D341Med (cell line): ENCODE measurements around the gene FZD7.

Experiments used
- DNase-seq: peaks from one replicate; pipeline ENCODE4 v3.0.0; 2012; ENCODE audit warnings: low spot score

Gene FZD7

GRCh38 chr2:202014318-202014717 lies 19.3 kb upstream of the FZD7 start:
- no peak for DNase-seq

- DNase-seq = no peak
Measured at GRCh38 chr2:202014759-202015211, 18.9 kb upstream of the FZD7 start.

GRCh38 chr2:202015471-202015870 lies 18.2 kb upstream of the FZD7 start:
- DNase-seq = no peak

GRCh38 chr2:202016579-202017227 lies 17.0 kb upstream of the FZD7 start:
- no peak for DNase-seq

GRCh38 chr2:202017940-202018339 lies 15.7 kb upstream of the FZD7 start:
- DNase-seq = no peak

GRCh38 chr2:202018950-202019349 lies 14.7 kb upstream of the FZD7 start:
- DNase-seq = no peak

- DNase-seq = no peak
Measured at GRCh38 chr2:202019689-202020450, 13.8 kb upstream of the FZD7 start.

- DNase-seq = no peak
Measured at GRCh38 chr2:202022755-202023154, 10.9 kb upstream of the FZD7 start.

GRCh38 chr2:202023198-202023903 lies 10.3 kb upstream of the FZD7 start:
- DNase-seq = peak; percentile 67

- no peak for DNase-seq
Measured at GRCh38 chr2:202023904-202024266, 9.8 kb upstream of the FZD7 start.

GRCh38 chr2:202024871-202025270 lies 8.8 kb upstream of the FZD7 start:
- no peak for DNase-seq

GRCh38 chr2:202025816-202026215 lies 7.8 kb upstream of the FZD7 start:
- no peak for DNase-seq

GRCh38 chr2:202026507-202026906 lies 7.1 kb upstream of the FZD7 start:
- DNase-seq = no peak

- no peak for DNase-seq
Measured at GRCh38 chr2:202030691-202031090, 3.0 kb upstream of the FZD7 start.

- DNase-seq = no peak
Measured at GRCh38 chr2:202031246-202031951, 2.3 kb upstream of the FZD7 start.

- peak; percentile 73 for DNase-seq
Measured at GRCh38 chr2:202032846-202033316, 774 bp upstream of the FZD7 start.

GRCh38 chr2:202034249-202035088 lies 814 bp downstream of the FZD7 start:
- peak; percentile 55 for DNase-seq

GRCh38 chr2:202035089-202035940 lies 1.7 kb downstream of the FZD7 start:
- DNase-seq = peak; percentile 59

- DNase-seq = no peak
Measured at GRCh38 chr2:202035941-202036372, 2.3 kb downstream of the FZD7 start.

- no peak for DNase-seq
Measured at GRCh38 chr2:202036601-202037037, 3.0 kb downstream of the FZD7 start.
